ENCODE results near the gene SRP68. TPM values are rescaled to one million over a fixed set of nuclear protein-coding genes. Genes with fewer than 3 reads are reported as not detected.

Gene SRP68
- total RNA-seq, 2 donors from 2014 or later, result 35.2 to 43.9 TPM

GRCh38 chr17:76088868-76089576, 16.7 kb upstream of the SRP68 start:
- Histone ChIP-seq H3K27ac (no peak overlapping the region), H3K36me3 (peaks cover 93% of the 10 kb centered on the region), H3K9me3 (no peaks in the 10 kb centered on the region), H3K4me1 (peaks cover 0 to 8% of the 10 kb centered on the region in 2 donors), H3K4me3 (no peak overlapping the region), H3K27me3 (no peaks in the 10 kb centered on the region)
- no peak for DNase-seq (ENCODE audit: low spot score)
- TF ChIP-seq CTCF (IDR thresholded peaks at IDR 0.05), result no peak

GRCh38 chr17:76088041-76088867, 15.9 kb upstream of the SRP68 start:
- TF ChIP-seq CTCF (IDR thresholded peaks at IDR 0.05), result no peak
- Histone ChIP-seq H3K27ac (no peak overlapping the region), H3K4me3 (no peak overlapping the region), H3K27me3 (no peaks in the 10 kb centered on the region), H3K9me3 (no peaks in the 10 kb centered on the region), H3K36me3 (peaks cover 93% of the 10 kb centered on the region), H3K4me1 (peaks cover 0 to 8% of the 10 kb centered on the region in 2 donors)
- no peak for DNase-seq (ENCODE audit: low spot score)

GRCh38 chr17:76087531-76087930, 15.2 kb upstream of the SRP68 start:
- DNase-seq (ENCODE audit: low spot score), result no peak
- peaks cover 0 to 8% of the 10 kb centered on the region in 2 donors for H3K4me1 ChIP-seq

DNA sequence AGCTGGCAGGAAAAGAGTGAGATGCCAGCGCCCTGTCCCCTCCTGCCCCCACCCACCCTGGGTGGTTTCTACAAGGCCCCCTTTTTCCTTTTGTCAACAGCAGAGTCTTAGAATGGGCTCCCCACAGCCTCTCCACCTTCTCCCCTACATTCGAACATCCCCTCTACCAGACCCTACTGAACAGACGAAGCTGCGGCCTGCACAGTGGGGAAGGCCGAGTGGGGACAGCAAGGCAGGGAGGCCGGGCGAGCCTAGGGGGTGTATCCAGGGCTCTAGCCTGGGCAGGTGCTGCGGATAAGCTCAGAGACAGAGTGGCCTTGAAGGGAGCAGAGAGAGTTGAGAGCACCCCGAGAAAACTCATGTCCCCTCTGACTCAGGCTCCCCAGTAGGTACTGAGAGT, 14.1 kb upstream of the SRP68 start:
- Histone ChIP-seq H3K27me3 (no peaks in the 10 kb centered on the region), H3K27ac (no peak overlapping the region), H3K4me3 (no peak overlapping the region), H3K4me1 (peaks cover 0 to 8% of the 10 kb centered on the region in 2 donors), H3K9me3 (no peaks in the 10 kb centered on the region), H3K36me3 (peaks cover 81% of the 10 kb centered on the region)
- TF ChIP-seq CTCF (IDR thresholded peaks at IDR 0.05), result no peak
- DNase-seq (ENCODE audit: low spot score), result no peak

More at GRCh38 chr17:76087531-76087930, 15.2 kb upstream of the SRP68 start:
- Histone ChIP-seq H3K27me3 (no peaks in the 10 kb centered on the region), H3K4me3 (no peak overlapping the region), H3K9me3 (no peaks in the 10 kb centered on the region), H3K27ac (no peak overlapping the region), H3K36me3 (peaks cover 87% of the 10 kb centered on the region)
- TF ChIP-seq CTCF (IDR thresholded peaks at IDR 0.05), result no peak

DNA sequence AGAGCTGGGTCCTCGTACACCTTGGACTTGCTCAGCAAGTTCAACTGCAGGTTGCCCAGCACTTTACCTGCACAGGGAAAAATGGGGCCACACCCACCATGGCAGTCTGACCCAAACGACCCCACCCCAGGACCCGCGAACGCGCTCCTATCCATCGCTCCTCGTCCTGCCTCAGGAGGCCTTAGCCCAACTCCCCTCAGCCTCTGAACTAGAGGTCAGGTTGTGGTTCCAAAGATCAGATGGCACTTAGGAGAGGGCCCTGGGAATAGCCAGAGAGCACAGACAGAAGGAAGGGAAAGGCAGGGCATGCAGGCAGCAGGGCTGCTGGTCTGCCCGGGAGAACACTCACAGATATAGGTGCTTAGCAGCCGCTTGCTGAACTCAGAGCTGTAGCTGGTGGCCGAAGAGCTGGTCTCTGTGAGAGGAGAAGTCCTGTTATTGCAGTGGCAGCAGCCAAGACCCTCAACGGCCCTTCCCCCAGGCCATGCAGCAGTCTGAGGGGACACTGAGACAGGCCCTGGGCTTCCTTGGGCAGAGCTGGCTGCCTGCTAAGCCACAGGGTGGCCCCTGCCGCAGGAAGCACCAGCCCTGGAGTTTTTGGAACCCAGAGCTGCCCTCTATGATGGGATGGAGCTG, 13.5 kb upstream of the SRP68 start:
- H3K9me3 ChIP-seq, result no peaks in the 10 kb centered on the region
- no peak overlapping the region for H3K27ac ChIP-seq
- TF ChIP-seq CTCF (IDR thresholded peaks at IDR 0.05), result no peak
- H3K36me3 ChIP-seq, result peaks cover 76% of the 10 kb centered on the region
- DNase-seq (ENCODE audit: low spot score), result no peak
- no peaks in the 10 kb centered on the region for H3K27me3 ChIP-seq
- no peak overlapping the region for H3K4me3 ChIP-seq
- H3K4me1 ChIP-seq, result peaks cover 0 to 8% of the 10 kb centered on the region in 2 donors

Measured in right atrium auricular region (tissue), 2 donors.